Measurements from ENCODE around the gene RNF166.

RNF166 gene

DNA sequence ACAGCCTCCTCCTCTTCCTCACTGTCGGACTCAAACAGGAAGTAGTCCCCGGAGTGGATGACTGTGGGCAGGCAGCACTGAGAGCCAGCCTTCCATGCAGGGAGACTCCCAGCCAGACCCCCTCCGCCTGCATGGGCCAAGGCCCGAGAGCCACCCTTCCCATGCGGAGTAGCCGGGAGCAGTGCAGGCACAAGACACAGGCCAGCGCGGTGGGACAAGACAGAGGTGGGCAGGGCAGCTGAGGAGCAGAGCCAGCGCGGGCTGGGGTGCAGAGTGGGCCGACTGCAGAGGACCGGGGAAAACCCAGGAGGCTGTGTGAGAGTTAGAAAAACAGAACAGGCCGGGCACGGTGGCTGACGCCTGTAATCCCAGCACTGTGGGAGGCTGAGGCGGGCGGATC is 17.7 kb upstream of the RNF166 start:
- DNase-seq (ENCODE audit: low spot score) = no peak

DNA sequence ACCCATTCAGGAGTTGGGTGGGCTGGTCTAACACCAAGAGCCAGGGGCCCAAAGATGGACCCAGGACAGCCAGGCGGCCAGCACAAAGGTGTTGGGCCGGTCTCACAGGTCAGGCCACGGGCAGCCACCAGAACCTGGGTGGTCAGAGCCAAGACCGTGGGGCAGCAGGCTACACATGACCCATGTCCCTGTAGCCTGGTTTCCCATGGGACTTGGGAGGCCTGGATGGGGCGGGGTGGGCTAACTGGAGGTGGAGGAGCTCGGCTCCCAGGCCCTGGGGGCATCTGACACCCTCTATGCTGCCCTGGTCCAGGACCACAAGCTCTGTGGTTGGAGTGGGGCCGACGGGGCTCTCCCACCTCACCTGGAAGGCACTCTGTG is 17.3 kb upstream of the RNF166 start:
- no peak for DNase-seq (ENCODE audit: low spot score)

DNA sequence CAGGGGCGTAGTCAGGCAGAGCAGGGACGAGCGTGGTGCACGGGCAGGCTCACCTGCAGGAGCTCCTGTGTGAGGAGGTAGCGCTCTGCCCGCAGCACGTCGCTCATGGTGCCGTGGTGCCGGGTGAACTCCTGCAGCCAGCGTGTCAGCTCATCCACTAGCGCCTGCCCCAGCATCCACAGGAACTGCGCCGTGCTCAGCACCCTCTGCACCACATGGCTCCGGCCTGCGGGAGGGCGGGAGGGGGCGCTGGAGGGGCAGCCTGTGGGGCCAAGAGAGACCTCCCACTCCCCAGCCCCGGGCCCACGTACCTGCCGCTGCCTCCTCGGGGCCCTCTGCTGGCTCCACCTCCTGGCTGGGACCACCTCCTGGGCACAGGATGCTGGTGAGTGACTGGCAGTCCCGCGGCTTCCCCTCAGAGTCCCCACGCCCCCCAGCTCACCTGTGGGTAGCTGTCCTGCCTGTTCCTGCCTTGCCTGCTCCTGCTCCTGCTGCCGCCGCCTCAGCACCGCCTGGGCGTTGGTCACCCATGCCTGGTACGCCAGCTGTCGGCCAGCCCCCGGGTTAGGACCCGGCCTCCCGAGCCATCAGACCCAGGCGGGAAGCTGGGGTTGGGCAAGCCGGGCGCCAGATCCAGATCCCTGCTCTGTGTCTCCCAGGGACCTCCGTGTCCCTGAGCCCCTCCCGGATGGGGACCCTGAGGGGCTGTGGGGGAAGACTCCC is 16.7 kb upstream of the RNF166 start:
- no peak for DNase-seq (ENCODE audit: low spot score)

DNA sequence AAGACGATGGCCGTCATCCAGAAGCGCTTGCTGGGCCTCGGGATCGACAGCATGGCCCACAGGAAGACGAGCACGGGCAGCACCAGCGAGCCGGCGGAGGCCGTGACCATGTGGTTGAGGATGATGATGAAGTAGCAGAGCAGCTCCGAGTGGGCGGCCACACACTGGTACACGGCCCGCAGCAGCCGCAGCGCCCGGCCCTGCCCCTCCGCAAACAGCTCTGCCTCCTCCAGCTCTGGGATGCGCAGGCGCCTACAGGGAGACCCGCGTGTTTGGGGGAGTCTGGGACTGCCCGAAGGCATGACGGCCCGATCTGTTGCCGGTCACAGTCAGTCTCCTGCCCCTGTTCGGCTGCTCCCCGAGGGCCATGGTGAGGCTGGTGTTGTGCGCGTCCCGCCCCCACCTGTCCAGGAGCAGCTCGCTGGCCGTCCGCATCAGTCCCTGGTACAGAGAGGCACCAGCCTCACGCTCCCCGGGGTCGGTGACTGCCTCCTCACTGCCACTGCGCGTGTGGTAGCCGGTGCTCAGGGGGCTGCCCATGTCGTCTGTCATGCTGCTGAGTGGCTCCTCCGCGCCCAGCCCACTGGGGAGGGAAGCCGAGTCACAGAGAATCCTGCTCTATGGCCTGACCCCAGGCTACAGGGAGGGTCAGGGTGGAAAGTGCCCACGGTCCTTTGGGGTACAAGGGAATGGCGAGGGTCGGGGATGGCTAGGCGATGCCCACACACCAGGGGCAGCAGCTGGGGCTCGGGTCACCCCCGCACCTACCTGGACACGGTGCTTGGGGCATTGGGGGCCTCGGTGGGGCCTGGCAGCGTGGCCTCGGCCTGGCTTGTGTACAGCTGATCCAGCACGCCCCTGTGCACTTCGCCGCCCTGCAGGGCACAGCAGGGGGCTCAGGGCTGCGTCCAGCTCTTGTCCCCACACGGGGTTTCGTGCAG is 15.9 kb upstream of the RNF166 start:
- DNase-seq (ENCODE audit: low spot score) = no peak

DNA sequence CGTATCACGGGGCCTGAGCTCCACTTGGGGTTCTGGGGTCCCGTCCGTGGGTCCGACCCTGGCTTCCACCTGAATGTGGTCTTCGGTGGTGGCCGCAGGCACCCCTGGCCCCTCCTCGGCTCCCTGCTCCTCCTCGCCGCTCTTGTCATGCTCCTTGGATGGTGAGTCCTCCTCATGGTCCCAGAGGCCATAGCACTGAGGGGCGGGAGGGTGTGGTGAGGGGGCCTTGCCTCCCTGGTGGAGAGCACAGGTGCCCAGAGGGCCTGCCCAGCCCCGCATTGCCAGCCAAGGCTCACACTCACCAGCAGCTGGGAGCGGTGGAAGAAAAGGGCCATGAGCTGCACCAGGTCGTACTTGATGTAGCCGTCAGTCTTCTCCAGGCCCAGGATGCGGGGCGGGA is 15.0 kb upstream of the RNF166 start:
- no peak for DNase-seq (ENCODE audit: low spot score)

DNA sequence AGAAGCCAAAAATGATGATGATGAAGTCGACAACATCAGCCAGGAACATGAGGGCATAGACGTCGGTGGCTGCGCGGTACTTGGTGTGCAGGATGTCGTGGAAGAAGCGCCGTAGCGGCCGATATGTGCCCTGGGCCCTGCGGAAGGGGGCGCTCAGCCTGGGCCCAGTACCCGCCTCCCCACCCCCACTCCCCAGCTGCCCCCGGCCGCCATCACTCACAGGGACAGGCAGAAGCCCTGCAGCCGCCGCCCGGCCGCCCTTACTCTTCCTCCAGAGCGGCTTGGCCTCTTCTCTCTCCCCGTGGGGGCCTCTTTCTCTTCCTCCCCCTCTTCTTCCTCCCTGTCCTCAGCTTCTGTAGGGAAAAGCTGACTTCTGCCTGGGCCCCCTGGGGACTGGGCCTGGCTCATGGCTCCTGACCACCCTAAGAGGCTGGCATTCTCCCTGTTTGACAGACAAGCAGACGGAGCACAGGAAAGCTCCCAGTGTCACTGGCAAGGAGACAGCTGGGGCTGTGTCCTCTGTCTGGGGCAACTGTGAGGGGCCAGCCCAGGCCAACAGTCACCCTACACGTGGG is 14.3 kb upstream of the RNF166 start:
- DNase-seq (ENCODE audit: low spot score) = no peak

DNA sequence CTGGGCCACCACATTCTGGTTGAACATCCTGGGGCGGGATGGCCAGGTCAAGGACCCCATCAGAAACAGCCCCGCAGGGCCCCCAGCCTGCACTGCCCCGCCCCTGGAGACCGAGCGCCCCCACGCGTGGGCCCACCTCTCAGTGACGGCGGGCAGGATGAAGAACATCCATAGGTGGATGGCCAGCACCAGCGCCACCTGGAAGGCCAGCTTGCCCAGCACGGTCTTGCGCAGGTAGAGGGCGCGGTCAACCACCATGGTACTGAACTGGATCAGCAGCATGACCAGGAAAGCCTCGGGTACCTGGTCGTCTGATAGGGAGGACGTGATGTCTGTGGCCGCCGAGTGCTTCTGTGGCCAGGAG is 13.7 kb upstream of the RNF166 start:
- DNase-seq (ENCODE audit: low spot score) = no peak

DNA sequence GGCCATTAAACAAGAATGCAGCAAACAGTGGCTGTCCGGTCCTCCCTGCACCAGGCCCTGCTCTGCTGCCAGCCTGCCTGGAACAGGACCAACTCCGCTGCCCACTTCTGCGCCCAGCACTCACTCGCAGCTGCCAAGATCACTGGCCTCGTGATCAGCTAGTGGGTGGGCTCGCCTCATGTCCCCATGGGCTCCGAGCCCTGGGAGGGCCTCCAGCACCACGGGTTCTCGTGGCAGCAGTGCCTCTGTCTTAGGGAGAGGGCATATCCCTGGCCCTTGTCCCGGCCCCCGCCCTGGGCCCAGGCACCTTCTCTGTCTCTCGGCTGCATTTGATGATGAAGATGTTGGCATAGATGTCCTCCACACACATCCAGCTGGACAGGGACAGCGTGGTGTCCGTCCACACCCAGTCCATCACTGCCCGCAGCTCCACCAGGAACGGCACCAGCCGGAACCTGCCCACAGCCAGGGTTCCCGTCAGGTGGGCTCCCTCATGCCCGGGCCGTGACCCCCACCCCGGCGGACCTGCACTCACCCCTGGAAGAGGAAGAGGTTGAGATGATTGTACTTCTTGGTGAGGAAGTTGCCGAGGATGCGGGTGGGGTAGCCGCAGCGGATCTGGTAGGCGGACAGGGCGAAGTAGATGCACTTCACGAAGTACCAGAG is 13.2 kb upstream of the RNF166 start:
- no peak for DNase-seq (ENCODE audit: low spot score)

DNA sequence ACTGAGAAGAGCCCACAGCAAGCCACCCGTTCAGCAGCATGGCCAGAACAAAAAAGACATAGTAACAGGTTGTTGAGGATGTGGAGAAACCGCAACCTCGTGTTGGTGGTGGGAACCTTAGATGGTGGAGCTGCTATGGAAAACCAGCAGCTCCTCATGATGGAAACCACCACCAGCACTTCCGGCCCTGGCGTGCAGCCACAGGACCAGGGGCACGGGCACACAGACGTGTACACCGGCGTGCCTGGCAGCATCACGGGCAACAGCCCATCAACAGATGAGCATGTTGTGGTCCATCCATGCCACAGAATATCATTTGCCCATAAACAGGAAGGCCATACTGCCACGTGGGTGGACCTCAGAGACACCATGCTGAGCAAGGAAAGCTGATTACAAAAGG is 12.0 kb upstream of the RNF166 start:
- no peak for DNase-seq (ENCODE audit: low spot score)

DNA sequence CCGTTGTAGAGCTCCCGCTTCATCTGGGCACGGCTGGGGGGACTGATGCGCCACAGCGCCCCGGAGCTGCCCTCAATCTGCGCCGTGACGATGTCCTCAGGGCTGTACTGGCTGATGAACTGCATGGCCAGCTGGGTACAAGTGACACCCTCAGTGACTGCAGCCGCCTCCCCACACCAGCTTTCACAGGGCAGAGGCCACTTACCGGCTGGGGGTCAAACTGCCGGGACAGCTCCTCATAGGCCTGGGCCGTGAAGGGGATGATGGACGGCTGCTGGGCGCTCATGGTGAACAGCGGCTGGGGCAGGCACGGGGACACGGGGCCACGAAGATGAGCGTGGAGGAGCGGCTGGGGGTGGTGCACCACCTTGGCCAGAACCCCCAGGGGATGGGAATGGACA is 10.4 kb upstream of the RNF166 start:
- no peak for DNase-seq (ENCODE audit: low spot score)

DNA sequence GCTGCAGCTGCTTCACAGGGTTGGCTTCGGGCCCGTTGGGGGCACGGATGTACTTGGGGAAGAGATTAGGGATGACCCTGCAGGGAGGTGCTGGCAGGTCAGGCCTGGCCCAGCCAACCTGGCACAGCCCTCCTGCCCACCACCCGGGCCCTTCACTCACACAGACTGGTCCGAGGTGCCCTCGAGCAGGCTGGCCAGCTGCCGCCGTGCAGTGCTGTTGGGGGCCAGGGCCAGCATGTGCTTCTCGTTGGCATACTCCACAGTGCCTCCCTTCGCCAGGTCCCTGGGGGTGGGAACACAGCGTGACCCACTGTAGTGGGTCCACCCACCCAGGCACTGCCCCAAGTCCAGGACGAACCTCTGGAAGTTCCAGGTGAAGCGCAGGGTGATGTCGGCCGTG is 10.0 kb upstream of the RNF166 start:
- DNase-seq (ENCODE audit: low spot score) = no peak

DNA sequence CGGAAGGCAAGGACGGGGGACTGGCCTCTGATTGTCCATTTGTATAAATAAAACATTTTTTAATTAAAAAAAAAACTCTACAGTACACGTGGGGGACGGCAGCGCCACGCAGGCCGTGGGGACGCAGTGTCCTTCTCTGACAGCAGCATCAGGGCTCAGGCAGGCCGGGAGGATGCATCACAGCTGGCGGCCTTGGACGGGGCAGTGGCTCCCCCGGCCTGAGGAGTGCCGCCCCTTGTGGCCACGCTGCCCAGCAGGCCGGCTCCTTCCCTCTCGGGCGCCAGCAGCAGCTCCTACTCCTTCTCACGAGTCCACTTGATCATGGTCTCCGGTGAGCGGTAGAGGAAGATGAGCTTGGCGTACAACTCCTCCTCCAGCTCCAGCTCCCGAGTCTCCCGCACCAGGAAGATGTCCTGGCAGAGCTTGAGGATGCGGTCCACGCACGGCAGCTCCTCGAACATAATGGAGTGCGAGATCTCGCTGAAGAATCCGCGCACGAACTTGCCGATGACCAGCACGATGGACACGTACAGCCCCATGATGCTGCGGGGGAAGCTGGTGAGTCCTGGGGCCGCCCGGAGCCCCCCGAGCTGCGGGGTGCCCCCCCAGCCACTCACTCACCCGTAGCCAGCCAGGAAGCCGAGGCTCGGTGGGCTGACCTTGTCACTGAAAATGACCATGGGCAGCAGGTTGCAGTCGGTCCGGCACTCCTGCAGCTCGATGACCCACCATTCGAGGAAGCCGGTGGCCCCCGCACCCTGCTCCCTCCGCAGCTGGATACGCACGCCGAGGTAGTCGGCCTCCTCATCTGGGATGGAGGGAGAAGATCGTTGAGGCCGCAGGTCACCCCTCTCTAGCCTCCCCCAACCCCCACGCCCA is 9.3 kb upstream of the RNF166 start:
- DNase-seq (ENCODE audit: low spot score) = no peak

DNA sequence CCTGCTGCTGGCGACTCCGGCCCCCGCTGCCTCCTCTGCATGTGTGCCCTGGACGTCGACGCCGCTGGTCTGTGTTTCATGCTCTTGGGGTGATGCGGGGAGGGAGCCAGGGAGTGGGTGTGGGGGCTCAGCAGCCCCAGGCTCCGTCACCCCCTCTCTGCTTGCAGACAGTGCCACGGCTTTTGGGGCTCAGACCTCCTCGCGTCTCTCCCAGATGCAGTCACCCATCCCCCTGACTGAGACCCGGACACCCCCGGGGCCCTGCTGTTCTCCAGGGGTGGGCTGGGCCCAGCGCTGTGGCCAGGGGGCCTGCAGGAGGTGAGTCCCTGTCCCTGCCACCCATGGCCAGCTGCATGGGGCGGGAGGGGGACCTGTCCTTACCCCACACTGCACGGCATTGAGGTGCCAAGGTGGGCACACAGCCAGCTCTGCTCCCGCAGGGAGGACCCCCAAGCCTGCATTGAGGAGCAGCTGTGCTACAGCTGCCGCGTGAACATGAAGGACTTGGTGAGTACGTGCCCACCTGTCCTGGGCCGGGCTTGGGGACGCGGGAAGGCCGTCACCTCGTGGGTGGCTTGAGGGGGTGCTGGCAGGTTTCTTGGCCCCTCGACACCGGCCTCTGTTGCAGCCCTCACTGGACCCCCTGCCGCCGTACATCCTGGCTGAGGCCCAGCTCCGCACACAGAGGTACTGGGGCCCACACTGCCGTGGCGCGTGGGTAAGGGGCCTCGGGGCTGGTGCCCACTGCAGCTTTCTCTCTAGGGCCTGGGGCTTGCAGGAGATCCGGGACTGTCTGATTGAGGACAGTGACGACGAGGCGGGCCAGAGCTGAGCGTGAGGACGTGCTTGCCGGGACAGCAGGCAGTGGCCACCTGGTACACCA is 8.5 kb upstream of the RNF166 start:
- DNase-seq (ENCODE audit: low spot score) = no peak

DNA sequence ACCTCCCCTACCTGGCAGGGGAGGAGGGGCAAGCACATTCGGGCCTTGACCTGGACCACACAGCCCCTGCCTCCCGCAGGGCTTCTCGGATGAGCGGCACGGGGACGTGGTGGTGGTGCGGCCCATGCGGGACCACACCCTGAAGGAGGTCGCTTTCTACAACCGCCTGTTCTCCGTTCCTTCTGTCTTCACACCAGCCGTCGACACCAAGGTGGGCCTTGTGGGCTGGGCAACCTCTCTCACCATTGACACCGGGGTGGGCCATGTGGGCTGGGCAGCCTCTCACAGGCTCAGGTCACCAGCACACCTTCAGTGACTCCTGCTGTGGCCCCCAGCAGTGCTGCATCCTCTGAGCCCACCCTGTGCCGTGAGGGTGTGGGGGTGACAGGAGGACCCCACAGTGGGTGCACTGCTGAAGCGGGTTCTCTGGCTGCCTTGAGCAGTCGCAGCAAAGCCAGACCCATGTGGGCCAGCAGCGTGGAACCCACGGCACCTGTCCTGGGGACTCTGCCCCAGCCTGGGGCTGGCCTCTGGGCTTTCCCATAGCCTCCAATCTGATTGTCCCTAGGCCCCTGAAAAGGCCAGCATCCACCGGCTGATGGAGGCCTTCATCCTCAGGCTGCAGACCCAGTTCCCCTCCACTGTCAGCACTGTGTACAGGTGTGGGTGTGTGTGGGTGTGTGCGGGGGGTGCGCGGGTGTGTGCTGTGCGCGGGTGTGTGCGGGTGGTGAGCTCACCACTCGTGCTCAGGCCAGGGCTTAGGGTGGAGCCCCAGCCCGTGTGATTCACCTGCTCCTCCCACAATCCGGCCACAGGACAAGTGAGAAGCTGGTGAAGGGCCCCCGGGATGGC is 7.6 kb upstream of the RNF166 start:
- DNase-seq (ENCODE audit: low spot score) = peak; percentile 60

DNA sequence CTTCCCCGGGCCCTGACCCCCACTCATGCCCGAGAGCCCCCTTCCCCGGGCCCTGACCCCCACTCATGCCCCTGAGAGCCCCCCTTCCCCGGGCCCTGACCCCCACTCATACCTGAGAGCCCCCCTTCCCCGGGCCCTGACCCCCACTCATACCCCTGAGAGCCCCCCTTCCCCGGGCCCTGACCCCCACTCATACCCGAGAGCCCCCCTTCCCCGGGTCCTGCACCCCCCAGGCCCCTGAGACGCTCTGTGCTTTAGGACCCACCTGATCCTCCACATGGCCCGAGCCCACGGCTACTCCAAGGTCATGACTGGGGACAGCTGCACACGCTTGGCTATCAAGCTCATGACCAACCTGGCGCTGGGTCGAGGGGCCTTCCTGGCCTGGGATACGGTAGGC is 6.8 kb upstream of the RNF166 start:
- no peak for DNase-seq (ENCODE audit: low spot score)

DNA sequence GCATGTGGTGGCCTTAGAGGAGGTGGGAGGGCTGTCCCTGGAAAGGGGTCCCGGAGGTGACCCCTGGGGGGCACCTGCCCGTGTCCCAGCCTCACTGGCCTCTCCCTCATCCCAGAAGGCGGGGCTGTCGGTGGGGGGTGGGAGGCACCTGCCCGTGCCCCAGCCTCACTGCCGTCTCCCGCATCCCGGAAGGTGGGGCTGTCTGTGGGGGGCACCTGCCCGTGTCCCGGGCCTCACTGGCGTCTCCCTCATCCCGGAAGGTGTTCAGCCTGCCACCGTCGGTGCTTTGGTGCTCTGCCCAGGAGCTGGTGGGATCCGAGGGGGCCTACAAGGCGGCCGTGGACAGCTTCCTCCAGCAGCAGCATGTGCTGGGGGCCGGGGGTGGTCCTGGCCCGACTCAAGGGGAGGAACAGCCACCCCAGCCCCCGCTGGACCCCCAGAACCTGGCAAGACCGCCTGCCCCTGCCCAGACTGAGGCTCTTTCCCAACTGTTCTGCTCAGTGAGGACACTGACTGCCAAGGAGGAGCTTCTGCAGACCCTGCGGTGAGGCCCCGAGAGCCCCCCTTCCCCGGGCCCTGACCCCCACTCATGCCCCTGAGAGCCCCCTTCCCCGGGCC is 6.3 kb upstream of the RNF166 start:
- no peak for DNase-seq (ENCODE audit: low spot score)

DNA sequence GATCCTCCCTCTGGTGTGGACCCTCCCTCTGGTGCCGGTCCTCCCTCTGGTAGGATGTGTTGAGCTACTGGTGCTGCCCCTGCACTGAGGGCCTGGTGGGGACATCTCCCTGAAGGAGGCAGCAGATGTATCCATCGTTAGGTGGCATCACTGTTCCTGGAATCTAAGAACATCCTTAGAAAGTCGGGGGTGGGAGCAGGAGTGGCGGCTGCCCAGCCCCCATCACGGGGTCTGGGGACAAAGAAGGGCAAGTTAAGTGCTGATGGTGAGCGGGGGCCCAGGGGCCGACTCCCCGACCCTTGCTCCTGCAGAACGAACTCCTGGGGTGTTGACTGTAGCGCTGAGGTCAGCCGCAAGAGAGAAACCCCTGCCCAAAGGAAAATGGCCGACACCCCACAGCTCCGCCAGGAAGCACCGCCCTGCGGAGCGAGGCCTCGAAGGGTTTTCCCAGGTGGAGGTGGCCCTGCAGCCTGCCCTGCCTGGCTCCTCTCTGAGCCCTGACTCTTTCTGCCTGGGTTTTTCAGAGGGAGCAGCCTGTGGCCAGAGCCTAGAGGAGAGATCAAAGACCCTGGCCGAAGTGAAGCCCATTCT is 5.6 kb upstream of the RNF166 start:
- no peak for DNase-seq (ENCODE audit: low spot score)

DNA sequence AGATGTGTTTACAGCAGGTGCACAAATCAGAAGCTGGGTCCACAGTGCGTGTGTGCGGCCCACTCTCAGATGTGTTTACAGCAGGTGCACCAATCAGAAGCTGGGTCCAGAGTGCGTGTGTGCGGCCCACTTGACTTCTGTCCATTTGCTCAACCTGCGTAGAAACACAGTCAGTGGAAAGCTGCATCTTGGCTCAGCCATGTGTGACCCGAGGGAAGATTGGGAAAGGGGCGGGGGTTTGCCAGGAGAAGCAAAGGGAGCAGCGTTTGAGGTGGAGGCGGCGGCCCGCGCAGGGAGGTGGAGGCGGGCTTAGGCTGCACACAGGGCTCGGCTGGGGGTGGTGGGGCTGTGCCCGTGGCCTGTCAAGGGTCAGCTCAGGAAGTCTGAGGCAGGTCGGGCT is 4.3 kb upstream of the RNF166 start:
- no peak for DNase-seq (ENCODE audit: low spot score)
